NOMO-1 treated with DMSO at 0.1 percent for 48 hours (cell line): ENCODE measurements around the gene CCDC97.

ENCODE experiments used
- DNase-seq: peaks from one replicate; lab custom pipeline; 2025; ENCODE audit not compliant: unreplicated experiment; lab: John Stamatoyannopoulos, UW

The CCDC97 gene

DNA sequence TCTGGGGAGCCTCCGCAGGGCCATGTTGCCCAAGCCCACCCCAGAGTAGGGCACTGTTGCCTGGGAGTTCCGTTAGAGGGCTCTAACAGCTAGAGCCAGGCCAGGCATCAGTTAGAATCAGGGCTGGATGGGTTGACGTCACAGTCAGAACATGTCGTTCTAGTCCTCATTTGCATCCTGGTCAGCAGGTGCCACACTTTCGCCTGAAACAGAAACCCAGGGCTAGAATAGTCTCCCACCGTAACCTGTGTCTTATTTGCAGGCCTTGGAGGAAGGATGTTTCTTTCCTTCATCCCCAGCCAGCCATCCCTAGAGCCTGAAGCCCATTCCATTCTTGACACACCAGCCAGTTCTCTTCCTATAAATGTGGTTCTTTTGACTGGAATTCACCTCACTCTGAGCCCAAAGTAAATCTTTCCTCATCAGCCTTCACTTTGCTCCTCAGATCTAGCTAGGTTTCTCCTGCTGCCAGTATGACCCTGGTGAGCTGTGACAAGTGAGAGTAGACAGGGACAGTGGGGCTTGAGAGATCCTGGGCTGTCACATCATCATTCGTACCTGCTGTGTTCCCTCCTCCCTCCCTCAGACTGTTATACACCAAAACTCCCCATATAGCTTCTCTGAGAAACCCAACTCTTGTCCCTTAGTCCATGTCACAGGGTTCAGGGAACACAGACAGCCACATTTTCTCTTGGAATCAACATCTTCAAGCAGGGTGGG lies 12.2 kb upstream of the CCDC97 start:
- no peak for DNase-seq

DNA sequence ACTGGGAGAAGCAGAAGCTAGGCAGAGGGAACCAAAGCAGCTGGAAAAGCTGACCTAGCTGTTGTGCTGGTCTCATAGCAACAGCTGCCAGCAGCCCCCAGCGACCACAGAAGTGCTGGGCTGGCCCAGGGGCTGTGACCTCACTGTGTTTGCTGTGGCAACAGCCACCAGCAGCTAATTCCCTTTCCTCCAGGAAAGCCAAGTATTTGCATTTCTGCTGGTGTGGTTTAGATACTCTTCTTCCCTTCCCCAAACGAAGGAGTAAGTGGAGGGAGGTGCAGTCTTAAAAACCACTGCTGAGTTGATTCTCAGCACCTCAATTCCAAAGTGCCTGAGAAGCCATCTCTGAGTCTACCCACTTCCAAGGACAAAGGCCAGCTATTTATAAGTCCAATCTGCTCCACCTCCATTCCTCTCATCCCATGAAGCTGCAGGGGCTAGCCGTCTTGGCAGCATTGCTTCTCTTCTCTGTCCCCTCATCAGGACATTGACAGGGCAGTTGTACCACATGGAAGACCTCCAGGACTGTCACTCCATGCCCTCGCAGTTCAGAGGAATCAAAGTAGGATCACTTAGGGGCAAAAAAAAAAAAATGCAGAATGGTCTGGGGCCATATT lies 11.5 kb upstream of the CCDC97 start:
- no peak for DNase-seq

DNA sequence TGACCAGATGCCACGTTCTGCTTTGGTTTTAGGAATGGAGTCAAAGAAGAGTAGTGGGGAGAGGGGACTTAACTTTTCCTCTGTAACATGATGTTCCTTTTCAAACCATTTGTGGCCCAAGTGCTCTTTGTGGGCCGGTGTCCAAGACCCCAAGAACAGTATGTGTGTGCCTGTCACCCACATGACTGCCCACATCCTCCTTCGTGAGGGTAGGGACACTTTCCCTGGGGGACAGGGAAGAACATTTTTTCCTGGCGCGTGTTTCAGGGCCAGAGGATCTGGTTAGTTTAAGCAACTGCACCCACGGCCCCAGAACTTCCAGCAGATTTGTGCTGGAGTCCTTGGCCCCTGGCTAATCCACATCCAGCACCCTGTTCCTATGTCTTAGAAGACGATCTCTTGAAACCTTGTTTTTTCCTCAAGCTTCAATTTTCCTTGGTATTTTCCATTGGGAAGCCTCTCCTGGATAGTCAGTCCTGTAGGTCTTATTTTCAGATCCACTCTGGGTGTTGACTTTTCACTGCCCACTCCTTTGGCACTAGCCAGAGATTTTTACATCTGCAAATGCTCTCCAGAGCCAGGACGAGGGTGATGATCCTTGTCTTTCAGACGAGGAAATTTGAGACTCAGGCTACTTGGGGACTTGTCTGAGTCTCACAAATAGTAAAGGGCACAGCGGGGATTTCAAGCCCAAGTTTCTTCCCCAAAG lies 10.8 kb upstream of the CCDC97 start:
- DNase-seq: no peak

DNA sequence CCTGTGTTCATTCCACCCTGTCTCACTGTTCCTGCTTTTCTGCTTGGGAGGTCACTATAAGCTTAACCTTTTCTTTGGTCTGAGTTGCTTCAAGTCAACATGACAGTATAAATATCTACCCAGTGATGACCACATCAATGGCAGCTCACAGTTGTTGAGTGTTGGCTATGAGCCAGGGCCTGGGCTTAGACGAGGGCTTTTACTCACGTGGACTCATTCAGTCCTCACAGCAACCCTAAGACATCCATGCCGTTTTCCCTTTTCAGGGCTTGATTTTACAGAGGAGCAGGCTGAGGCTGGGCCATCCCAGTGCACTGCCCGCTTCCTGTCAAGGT lies 10.2 kb upstream of the CCDC97 start:
- DNase-seq: no peak

DNA sequence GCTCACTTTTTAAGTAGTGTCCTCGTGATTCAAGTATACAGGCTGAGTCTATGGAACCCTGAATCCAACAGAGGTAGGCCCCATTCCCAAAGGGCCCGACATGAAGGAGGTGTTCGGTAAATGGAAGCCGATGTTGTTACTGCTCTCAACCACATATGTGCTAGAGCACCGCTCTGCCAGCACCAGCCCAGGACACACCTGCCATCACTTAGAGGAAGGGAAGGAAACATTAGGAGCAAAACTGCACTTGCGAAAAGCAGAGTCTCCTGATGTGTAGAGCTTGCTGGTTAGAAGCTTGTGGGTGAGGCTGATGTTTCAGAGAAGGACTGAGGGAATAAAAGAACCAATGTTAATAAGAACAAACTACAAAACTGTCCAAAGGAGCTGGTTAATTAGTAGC lies 9.4 kb upstream of the CCDC97 start:
- no peak for DNase-seq

DNA sequence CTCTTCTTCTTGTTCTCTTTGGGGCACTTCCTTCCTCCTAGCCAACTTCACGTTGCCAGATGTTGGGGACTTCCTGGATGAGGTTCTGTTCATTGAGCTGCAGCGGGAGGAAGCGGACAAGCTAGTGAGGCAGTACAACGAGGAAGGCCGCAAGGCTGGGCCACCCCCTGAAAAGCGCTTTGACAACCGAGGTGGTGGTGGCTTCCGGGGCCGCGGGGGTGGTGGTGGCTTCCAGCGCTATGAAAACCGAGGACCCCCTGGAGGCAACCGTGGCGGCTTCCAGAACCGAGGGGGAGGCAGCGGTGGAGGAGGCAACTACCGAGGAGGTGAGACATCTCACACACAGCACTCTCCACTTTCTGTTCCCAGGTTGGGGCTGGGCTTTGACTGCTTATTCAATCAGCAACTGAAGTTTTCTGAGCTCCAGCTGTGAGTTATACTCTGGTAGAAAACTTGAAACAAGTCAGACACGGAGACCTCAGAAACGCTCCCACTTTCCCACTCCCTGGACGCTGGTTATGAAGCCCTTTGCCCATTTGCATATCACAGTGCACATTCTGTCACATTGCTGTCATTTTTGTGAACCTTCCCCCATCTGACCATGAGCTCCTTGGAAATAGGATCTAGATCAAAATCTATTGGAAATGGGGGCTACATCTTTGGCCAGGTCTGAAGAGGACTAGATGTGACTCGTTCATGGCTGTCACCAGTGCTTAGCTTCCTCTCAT lies 7.2 kb upstream of the CCDC97 start:
- no peak for DNase-seq

DNA sequence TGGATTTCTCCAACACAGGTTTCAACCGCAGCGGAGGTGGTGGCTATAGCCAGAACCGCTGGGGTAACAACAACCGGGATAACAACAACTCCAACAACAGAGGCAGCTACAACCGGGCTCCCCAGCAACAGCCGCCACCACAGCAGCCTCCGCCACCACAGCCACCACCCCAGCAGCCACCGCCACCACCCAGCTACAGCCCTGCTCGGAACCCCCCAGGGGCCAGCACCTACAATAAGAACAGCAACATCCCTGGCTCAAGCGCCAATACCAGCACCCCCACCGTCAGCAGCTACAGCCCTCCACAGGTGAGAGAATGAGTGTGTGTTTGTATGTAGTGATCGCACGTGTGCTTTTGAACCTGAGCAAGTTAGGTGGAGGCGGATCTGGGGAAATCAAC lies 6.0 kb upstream of the CCDC97 start:
- DNase-seq: no peak

DNA sequence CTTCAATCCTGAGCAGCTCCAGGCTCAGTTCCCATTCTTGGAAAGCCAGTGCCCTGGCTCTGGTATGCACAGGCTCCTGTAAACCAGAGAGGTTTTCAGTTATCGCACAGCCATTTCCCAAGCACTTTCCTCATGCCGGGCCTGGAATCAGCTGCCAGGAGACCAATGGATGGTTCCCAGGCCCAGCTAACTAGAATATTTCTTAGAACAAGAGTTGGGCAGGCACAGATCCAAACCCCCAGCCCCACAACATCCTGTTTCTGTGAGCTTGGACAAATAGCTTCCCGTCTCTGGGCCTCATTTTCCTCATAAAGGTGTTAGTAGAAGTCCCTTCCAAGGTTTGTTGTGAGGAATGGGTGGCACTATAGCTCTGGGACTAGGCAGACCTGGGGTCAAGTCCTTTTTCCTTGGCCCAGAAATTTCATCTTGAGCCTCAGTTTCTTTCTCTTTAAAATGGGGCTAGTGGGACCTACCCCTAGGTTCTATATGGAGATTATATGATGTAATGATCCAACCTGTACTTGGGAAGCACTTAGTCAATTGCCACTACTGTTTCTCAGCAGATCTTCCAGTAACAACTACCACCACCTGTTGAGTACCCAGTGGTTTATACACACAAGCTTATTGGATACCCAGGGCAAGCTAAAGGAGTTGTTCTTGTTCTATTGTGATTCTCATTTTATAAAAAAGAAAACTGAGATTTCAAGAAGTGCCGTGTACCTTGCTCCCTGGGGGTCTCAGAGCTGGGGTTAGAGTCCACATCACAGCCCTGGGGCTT lies 5.1 kb upstream of the CCDC97 start:
- DNase-seq: no peak

DNA sequence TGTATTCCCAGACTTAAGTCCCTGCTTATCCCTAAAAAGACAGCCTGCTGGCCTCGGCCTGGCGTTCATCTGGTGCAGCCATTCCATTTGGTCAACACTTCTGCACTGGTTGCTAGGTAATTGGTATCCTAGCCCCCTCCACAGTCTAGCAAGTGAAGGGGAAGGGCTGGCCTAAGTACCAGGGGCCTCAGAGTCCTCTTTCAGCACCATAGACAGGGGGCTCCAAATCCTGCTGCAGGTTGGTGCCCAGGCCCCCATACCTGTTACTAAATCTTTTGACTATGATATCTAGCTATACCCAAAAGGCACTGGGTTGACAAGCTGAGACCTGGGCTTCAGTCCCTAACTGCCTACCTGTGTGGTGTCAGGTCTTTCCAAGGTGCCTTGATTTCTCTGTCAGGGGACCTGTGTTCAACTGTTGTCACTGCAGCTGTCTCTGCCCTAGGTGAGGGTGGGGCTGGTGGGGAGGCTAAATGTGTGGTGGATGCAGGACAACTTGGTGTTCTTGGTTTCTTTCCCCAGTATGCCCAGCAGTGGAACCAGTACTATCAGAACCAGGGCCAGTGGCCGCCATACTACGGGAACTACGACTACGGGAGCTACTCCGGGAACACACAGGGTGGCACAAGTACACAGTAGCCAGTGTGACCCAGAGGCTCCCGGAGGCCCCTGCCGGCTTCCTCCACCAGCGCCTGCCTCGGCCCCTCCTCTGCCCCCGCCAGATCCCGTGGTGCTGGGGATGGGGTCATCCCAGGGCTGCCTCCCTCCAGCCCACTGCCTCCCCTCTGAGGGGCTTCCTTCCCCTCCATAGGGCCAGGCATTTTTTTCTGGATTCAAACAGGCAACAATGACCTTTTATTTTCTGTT lies 3.8 kb upstream of the CCDC97 start:
- DNase-seq: no peak

DNA sequence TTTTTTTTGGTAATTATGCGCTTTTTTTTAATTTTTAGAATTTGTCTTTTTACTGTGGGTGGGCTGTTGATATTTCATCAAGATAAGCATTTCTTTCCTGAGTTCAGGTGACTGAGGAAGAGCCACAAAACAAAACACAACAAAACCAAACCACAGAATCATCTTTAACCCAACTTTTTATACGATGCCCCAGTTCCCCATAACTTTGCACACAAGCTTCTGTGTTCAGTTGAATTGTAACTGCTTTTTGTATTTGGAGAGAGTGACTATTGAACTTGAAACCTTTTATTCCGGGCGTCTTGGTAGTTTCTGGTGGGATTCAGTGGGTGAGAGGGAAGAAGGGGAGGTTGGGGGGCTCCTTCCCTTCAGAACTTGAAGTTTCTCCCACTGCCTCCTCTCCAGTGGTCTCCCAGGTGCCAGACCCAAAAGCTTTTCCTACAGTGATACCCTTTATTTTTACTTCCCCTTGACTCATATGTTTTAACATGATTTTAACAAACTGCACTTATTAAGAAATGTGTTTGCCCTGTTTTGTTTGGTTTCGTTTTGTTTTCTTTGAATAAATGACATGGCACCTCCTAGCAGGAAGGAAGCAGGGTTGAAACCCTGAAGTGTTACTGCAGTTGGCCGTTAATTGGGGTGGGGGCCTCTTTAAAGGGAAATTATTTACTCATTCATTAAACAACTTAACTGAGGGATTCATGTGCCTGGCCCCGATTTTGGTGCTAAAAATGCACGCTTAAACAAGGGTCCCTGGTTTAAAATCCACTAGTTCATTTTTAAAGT lies 2.7 kb upstream of the CCDC97 start:
- peak; percentile 10 for DNase-seq

DNA sequence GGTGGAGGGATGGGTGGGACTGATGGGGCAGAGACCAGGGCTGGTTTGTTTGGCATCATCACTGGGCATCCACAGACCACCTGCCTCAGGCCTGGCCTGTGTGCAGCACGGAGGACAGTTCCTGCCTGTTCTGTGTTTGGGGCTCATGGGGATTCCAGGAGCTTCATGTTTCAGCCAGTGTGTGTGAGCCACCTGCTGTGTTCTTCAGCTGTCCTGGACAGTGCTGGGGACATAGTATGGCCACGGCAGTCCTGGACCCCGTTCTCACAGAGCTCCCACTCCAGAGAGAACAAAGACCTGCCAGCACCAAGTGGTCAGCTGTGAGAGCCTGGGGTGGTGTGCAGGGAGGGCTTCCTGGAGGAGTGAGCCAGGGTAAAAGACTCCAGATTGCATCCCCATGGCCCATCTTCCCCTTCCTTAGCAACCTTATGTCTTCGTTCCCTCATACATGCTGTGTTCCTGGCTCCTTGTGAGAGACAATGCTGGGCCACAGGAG lies 2.0 kb upstream of the CCDC97 start:
- DNase-seq: no peak

DNA sequence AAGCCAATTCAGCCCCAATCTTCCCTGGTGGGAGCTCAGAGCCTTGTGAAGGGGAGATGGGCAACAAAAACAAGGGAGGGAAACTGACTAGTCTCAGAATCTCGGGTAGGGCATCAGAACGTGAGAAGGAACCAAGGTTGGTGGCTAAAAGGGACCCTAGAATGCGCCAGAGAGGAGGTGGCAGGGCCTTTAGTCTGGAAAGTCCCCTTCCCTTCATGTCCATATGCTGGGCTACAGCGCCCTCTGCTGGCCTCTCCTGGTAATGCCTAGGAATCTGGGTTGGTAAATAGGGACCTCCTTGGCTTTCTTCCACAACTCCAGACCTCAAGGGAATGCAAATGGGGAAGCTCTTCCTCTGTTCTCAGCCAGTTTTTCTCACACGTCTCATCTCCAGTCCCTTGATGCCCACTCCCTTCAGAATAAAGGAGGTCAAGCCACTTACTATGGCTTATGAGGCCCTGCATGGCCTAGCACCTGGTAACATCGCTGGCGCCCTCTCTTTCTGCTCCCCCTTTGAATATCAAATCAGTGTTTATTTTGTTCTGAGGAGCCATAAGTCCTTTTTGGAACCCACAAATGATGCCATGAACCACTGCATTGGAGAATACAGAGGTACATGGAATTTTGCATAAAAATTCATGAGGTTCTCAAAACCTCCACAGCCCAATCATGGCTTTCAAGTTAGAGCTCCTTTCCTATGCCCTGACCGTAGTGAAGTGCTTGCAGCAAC lies 1.4 kb upstream of the CCDC97 start:
- DNase-seq: peak; percentile 63

DNA sequence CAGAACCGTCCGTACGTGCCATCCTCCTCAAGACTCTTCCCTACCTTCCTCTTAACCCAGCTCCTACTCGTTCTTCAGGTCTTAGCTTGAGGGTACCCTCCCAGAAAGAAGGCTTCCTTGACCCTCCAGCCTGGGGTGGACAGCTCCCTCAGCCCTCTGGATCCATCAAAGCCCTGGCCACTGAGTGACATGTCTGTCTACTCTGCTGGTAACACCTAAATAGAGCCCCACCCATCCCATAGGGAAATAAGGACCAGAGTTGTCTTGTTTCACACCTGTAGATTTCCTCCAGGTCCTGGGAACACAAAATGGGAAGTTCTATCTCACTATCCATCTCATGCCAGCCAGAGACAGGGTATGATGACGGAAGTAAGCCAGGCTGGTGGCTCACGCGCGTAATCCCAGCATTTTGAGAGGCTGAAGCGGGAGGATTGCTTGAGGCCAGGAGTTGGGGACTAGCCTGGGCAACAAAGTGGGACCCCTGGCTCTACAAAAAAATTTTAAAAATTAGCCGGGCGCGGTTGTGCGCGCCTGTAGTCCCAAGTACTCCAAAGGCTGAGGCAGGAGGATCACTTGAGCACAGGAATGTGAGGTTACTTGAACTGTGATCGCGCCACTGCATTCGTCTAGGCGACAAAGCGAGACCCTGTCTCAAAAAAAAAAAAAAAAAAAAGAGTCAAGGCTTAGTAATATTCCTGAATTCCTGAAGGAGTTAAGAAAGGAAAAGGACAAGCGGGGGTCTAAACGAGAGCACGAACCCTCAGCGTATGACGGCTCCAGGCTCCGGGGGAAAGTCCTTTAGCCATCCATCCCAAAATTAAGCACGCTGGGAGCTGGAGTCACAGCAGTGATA lies 566 bp upstream of the CCDC97 start:
- DNase-seq: no peak

DNA sequence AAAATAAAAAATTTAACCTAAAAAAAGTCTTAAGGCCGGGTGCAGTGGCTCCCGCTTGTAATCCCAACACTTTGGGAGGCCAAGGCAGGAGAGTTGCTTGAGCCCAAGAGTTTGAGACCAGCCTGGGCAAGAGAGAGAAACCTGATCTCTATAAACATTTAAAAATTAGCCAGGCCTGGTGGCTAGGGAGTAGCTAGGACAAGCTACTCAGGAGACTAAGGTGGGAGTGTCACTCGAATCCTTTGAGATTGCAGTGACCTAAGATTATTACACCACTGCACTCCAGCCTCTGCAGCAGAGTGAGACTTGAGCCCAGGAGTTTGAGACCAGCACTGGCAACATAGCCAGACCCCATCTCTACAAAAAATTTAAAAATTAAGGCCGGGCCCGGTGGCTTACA lies 1.1 kb downstream of the CCDC97 start:
- DNase-seq: no peak

DNA sequence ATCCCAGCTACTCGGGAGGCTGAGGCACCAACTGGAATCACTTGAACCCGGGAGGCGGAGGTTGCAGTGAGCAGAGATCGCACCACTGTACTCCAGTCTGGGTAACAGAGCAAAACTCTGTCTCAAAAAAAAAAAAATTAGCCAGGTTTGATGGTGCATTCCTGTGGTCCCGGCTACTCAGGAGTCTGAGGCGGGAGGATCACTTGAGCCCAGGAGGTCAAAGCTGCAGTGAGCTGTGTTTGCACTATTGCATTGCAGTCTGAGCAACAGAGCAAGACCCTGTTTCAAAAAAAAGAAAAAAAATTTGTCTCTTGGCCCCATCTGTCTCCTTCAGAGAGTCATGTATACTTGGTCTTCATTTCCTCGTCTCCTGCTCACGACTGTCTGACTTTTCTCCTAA lies 1.6 kb downstream of the CCDC97 start:
- no peak for DNase-seq

DNA sequence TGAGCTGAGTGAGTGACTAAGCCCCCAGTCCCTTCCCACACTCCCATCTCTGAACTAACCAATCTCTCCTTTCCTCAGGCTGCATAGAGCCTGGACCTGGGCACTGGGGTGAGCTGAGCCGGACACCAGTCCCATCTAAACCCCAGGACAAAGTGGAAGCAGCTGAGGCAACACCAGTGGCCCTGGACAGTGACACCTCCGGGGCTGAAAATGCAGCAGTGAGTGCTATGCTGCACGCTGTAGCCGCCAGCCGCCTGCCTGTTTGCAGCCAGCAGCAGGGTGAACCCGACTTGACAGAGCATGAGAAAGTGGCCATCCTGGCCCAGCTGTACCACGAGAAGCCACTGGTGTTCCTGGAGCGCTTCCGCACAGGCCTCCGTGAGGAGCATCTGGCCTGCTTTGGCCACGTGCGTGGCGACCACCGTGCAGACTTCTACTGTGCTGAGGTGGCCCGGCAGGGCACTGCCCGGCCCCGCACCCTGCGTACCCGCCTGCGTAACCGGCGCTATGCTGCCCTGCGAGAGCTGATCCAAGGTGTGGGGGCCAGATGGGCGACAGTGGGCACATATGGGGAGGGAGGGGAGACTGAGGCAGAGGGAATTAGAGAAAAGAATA lies 6.4 kb downstream of the CCDC97 start:
- DNase-seq: no peak
